Thyroid gland (tissue), 4 donors: Measurements from ENCODE around the gene ACTN2.

Experiments used
- POLR2A ChIP-seq, 2 donors: fragments of 450-650 bp; IDR thresholded peaks; one replicate each; pipeline ENCODE4 v1.6.1; 2017; ENCODE audit warnings: antibody characterized with exemption in 2 of 2, mild to moderate bottlenecking in 2 of 2, moderate library complexity in 1 of 2
- TF ChIP-seq, protein P1 (sequence below), 6 experiments: fragments of 200-600 bp in 3 of 6; fragments of 450-650 bp in 3 of 6; sonication (generic) in 3 of 6; IDR thresholded peaks; one replicate each; pipeline ENCODE4 v1.5.1; 2016 to 2019; ENCODE audit warnings: antibody characterized with exemption in 6 of 6, mild to moderate bottlenecking in 2 of 6, inconsistent platforms in 1 of 6, moderate library complexity in 1 of 6

DNA sequence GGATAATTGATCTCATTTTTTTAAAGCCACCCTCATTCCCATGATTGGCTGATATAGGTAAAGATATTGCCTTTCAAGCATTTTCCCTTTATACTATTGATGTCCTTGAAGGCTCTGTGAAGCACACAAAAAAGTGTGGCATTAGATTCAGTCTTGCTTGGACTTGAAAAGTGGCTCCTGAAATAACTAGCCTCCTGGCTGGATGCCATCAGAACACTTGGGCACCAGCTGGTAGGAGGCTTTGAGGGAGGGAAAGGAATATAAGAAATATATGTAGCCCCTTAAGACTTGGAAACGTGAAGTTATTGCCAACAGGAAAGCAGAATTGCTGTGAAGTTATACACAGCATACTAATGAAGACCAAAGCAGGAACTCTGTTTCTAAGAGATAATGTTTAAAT lies 122.8 kb downstream of the ACTN2 start:
- no peak for TF ChIP-seq POLR2A (IDR thresholded peaks at IDR 0.05)
- TF ChIP-seq, protein P1, sequence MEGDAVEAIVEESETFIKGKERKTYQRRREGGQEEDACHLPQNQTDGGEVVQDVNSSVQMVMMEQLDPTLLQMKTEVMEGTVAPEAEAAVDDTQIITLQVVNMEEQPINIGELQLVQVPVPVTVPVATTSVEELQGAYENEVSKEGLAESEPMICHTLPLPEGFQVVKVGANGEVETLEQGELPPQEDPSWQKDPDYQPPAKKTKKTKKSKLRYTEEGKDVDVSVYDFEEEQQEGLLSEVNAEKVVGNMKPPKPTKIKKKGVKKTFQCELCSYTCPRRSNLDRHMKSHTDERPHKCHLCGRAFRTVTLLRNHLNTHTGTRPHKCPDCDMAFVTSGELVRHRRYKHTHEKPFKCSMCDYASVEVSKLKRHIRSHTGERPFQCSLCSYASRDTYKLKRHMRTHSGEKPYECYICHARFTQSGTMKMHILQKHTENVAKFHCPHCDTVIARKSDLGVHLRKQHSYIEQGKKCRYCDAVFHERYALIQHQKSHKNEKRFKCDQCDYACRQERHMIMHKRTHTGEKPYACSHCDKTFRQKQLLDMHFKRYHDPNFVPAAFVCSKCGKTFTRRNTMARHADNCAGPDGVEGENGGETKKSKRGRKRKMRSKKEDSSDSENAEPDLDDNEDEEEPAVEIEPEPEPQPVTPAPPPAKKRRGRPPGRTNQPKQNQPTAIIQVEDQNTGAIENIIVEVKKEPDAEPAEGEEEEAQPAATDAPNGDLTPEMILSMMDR (IDR thresholded peaks at IDR 0.05): no peak
